B cell (primary cell): ENCODE results near the gene RNGTT.

ENCODE experiments used
- EZH2 ChIP-seq: IDR thresholded peaks from 2 replicates; pipeline ENCODE4 v1.6.1; 2012; ENCODE audit warnings: borderline replicate concordance, low read depth, mild to moderate bottlenecking, moderate library complexity, low read length; ENCODE audit not compliant: insufficient read depth, poor library complexity, severe bottlenecking
- TF ChIP-seq, protein P1 (sequence below): fragments of 200-600 bp; IDR thresholded peaks from one replicate; pipeline ENCODE4 v1.8.0; 2022; ENCODE audit warnings: antibody characterized with exemption, mild to moderate bottlenecking

DNA sequence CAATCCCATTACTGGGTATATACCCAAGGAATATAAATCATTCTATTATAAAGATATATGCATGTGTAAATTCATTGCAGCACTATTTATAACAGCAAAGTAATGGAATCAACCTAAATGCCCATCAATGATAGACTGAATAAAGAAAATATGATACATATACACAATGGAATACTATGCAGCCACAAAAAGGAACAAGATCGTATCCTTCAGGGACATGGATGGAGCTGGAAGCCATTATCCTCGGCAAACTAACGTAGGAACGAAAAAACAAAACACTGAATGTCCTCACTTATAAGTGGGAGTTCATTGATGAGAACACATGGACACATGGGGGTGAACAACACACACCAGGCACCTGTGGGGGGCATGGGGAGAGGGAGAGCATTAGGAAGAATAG is 156.7 kb downstream of the RNGTT start:
- TF ChIP-seq, protein P1, sequence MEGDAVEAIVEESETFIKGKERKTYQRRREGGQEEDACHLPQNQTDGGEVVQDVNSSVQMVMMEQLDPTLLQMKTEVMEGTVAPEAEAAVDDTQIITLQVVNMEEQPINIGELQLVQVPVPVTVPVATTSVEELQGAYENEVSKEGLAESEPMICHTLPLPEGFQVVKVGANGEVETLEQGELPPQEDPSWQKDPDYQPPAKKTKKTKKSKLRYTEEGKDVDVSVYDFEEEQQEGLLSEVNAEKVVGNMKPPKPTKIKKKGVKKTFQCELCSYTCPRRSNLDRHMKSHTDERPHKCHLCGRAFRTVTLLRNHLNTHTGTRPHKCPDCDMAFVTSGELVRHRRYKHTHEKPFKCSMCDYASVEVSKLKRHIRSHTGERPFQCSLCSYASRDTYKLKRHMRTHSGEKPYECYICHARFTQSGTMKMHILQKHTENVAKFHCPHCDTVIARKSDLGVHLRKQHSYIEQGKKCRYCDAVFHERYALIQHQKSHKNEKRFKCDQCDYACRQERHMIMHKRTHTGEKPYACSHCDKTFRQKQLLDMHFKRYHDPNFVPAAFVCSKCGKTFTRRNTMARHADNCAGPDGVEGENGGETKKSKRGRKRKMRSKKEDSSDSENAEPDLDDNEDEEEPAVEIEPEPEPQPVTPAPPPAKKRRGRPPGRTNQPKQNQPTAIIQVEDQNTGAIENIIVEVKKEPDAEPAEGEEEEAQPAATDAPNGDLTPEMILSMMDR, result no peak
- TF ChIP-seq EZH2, result no peak
